HCT116 (cell line): ENCODE results near the gene SIRT3. TPM values are rescaled to one million over a fixed set of nuclear protein-coding genes. Genes with fewer than 3 reads are reported as not detected.

ENCODE experiments used
- ATAC-seq: fragments of 200-7000 bp; cut with Tn5 transposase; 2 replicates; pipeline ENCODE4 v1.9.1; 2020; ENCODE audit warnings: mild to moderate bottlenecking, moderate library complexity
- BruUV-seq: library from RNA; stranded (reverse); fragments of 400-500 nt; replicated peaks from 2 replicates; lab custom pipeline; 2021; lab: Mats Ljungman, UMichigan
- CTCF ChIA-PET: fragments of 300-600 bp; sonication (Branson Sonifier 250); formaldehyde crosslinking; loops from one replicate; lab custom pipeline; 2021; ENCODE audit warnings: antibody characterized with exemption; lab: Charles Lee
- POLR2A ChIA-PET: fragments of 300-600, 350-600 bp; sonication (Branson Sonifier 250); formaldehyde crosslinking; loops from one replicate; lab custom pipeline; 2021; ENCODE audit warnings: antibody characterized with exemption; lab: Charles Lee
- RAD21 ChIA-PET, 2 experiments: fragments of 300-600 bp; sonication (Branson Sonifier 250); formaldehyde crosslinking; loops; one replicate each; lab custom pipeline; 2023; ENCODE audit warnings: low total read pairs in 2 of 2; ENCODE audit not compliant: uncharacterized antibody in 2 of 2, unreplicated experiment in 2 of 2, low non-redundant PET in 1 of 2; lab: Charles Lee
- DNase-seq: peaks from one replicate; pipeline ENCODE4 v3.0.0-alpha.2; 2010; ENCODE audit warnings: low read depth, low spot score
- H2AFZ ChIP-seq: fragments of 200-600 bp; shearing (Covaris generic), sonication (generic); 2 replicates; pipeline ENCODE4 v1.6.1; 2017; ENCODE audit warnings: low read depth, mixed run types, mixed read lengths, antibody characterized with exemption, low read length; ENCODE audit not compliant: poor library complexity, severe bottlenecking
- H3K27ac ChIP-seq: 2 replicates; pipeline ENCODE4 v1.5.1; 2012; ENCODE audit warnings: low read depth, low read length
- H3K27me3 ChIP-seq: fragments of 200-600 bp; sonication (generic); 2 replicates; pipeline ENCODE4 v1.6.1; 2016; ENCODE audit warnings: mixed run types, low read length, mixed read lengths; ENCODE audit not compliant: insufficient read depth
- H3K36me3 ChIP-seq, 2 experiments: fragments of 200-500 bp in 1 of 2; fragments of 200-600 bp in 1 of 2; sonication (Bioruptor generic) in 1 of 2; sonication (generic) in 1 of 2; 2 replicates each; pipeline versions ENCODE4 v1.5.1 to v1.6.1; 2014 to 2016; ENCODE audit warnings: low read length in 2 of 2, inconsistent platforms in 1 of 2, mixed read lengths in 1 of 2, mixed run types in 1 of 2; ENCODE audit not compliant: insufficient read depth in 2 of 2, control insufficient read depth in 1 of 2
- H3K4me1 ChIP-seq, 2 experiments: fragments of 200-600 bp in 1 of 2; sonication (generic) in 1 of 2; 2 replicates each; pipeline versions ENCODE4 v1.5.1 to v1.6.1; 2012 to 2017; ENCODE audit warnings: low read length in 2 of 2, inconsistent platforms in 1 of 2, mild to moderate bottlenecking in 1 of 2, mixed read lengths in 1 of 2, mixed run types in 1 of 2, moderate library complexity in 1 of 2; ENCODE audit not compliant: insufficient read depth in 2 of 2, control insufficient read depth in 1 of 2
- H3K4me2 ChIP-seq: fragments of 200-600 bp; sonication (generic); 2 replicates; pipeline ENCODE4 v1.6.1; 2017; ENCODE audit warnings: mixed run types, low read length, mixed read lengths
- H3K4me3 ChIP-seq, 2 experiments: fragments of 200-600 bp in 1 of 2; sonication (generic) in 1 of 2; replicated peaks in 1 of 2; 2 replicates each; pipeline ENCODE4 v1.5.1; 2011 to 2016; ENCODE audit warnings: low read length in 2 of 2, control low read depth in 1 of 2, low read depth in 1 of 2, mild to moderate bottlenecking in 1 of 2, mixed read lengths in 1 of 2, mixed run types in 1 of 2
- H3K79me2 ChIP-seq: fragments of 200-600 bp; sonication (generic); 2 replicates; pipeline ENCODE4 v1.6.1; 2017; ENCODE audit warnings: mild to moderate bottlenecking, mixed run types, low read length, moderate library complexity, mixed read lengths; ENCODE audit not compliant: insufficient read depth
- H3K9ac ChIP-seq: fragments of 200-600 bp; sonication (generic); 2 replicates; pipeline ENCODE4 v1.6.1; 2016; ENCODE audit warnings: low read length, mixed read lengths
- H3K9me2 ChIP-seq: fragments of 200-600 bp; sonication (generic), shearing (Covaris generic); 2 replicates; pipeline ENCODE4 v1.6.1; 2017; ENCODE audit warnings: mixed run types, mild to moderate bottlenecking, moderate library complexity; ENCODE audit not compliant: insufficient read depth
- H3K9me3 ChIP-seq, 2 experiments: fragments of 200-500 bp in 1 of 2; fragments of 200-600 bp in 1 of 2; sonication (Bioruptor generic) in 1 of 2; sonication (generic) in 1 of 2; 2 replicates each; pipeline ENCODE4 v1.6.1; 2014 to 2017; ENCODE audit warnings: low read length in 2 of 2, mixed read lengths in 2 of 2, inconsistent platforms in 1 of 2, low read depth in 1 of 2, mild to moderate bottlenecking in 1 of 2, mixed run types in 1 of 2, moderate library complexity in 1 of 2; ENCODE audit not compliant: control insufficient read depth in 1 of 2, insufficient read depth in 1 of 2
- H4K20me1 ChIP-seq: fragments of 200-600 bp; sonication (generic), shearing (Covaris generic); 2 replicates; pipeline ENCODE4 v1.6.1; 2017; ENCODE audit warnings: mixed run types, mild to moderate bottlenecking, moderate library complexity; ENCODE audit not compliant: insufficient read depth
- CBX3 ChIP-seq: IDR thresholded peaks from 2 replicates; pipeline ENCODE4 v1.6.1; 2012; ENCODE audit warnings: low read depth
- EZH2 ChIP-seq: fragments of 200-600 bp; sonication (generic); IDR thresholded peaks from 2 replicates; pipeline ENCODE4 v1.6.1; 2017; ENCODE audit warnings: antibody characterized with exemption, mixed run types
- JUND ChIP-seq: IDR thresholded peaks from 2 replicates; pipeline ENCODE4 v1.6.1; 2012
- MAX ChIP-seq: IDR thresholded peaks from 2 replicates; pipeline ENCODE4 v1.6.1; 2012
- POLR2A ChIP-seq: IDR thresholded peaks from 2 replicates; pipeline ENCODE4 v1.7.0; 2011; ENCODE audit warnings: borderline replicate concordance; ENCODE audit not compliant: insufficient read depth, insufficient read length; ENCODE audit errors: extremely low read depth
- POLR2AphosphoS5 ChIP-seq: IDR thresholded peaks from 2 replicates; pipeline ENCODE4 v1.6.1; 2011; ENCODE audit warnings: mild to moderate bottlenecking, low read depth, low read length, moderate library complexity
- TCF7L2 ChIP-seq: IDR thresholded peaks from 2 replicates; pipeline ENCODE4 v1.7.0; 2011; ENCODE audit warnings: borderline replicate concordance, inconsistent platforms; ENCODE audit not compliant: insufficient read depth, insufficient read length; ENCODE audit errors: extremely low read depth
- YY1 ChIP-seq: IDR thresholded peaks from 2 replicates; pipeline ENCODE4 v1.6.1; 2011; ENCODE audit warnings: low read length, low read depth, moderate library complexity, mild to moderate bottlenecking; ENCODE audit not compliant: insufficient replicate concordance; ENCODE audit errors: extremely low read depth
- ZBTB33 ChIP-seq: IDR thresholded peaks from 2 replicates; pipeline ENCODE4 v1.6.1; 2011; ENCODE audit warnings: mild to moderate bottlenecking, low read length, moderate library complexity; ENCODE audit not compliant: insufficient replicate concordance; ENCODE audit errors: extremely low read depth
- ZNF274 ChIP-seq: fragments of 200-500 bp; sonication (Bioruptor generic); IDR thresholded peaks from 2 replicates; pipeline ENCODE4 v1.6.1; 2014; ENCODE audit warnings: mild to moderate bottlenecking, low read depth, low read length, inconsistent platforms
- intact Hi-C: fragments of 100-400 bp; cut with micrococcal nuclease; formaldehyde crosslinking; loops from 2 replicates; pipeline ENCODE4 v1.10.0; 2022
- total RNA-seq: library from RNA; stranded (reverse); gene quantifications from one replicate; pipeline ENCODE4 v1.2.1, GENCODE V29; 2021; ENCODE audit not compliant: unreplicated experiment

Gene SIRT3
- total RNA-seq, 1 experiment from 2014 or later = 17.9 TPM

DNA sequence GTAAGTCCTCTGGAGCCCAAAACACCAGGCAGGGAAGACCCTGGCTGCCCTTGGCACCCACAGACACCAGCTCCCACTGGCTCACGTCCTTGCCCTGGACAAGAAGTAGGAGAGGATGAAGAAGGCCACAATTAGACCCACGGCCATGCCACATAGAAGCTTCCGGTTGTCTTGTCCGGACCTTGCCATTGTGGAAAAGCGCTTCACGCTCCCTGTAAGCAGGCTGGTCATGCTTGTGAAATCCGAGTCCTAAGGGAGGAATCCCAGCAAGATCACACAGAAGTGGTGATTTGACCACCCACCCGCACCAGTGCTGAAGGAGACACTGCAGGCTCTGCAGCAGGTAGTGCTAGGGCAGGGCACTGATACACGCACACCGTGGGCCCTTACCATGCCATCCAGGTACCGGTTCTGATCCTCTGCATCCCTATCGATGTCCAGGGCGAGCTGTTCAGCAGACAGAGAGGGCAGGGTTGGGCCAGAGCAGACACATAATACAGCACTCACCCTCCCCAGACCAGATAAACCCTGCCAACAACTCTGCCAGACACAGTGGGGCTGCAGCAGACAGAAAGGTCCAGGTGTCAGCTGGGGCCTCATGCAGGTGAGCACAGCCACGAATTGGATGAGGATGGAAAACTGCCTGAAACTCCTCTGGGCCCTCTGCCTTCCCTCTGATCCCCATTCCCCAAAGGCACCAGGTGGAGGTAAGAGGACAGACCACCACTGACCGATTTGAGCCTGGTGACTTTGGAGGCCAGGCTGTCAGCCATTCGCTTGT, 30.7 kb downstream of the SIRT3 start:
- ChIA-PET POLR2A (no interaction called here), RAD21 (no interaction called here), CTCF (no interaction called here)
- H3K4me2 ChIP-seq = peak overlapping the region; percentile 91
- ATAC-seq (no peak), DNase-seq (no peak)
- H3K4me1 ChIP-seq = peaks cover 16 to 23% of the 10 kb centered on the region in 2 experiments
- no peaks in the 10 kb centered on the region for H4K20me1 ChIP-seq
- H3K27ac ChIP-seq = no peak overlapping the region; the same call in 1 of the 2 replicates
- no peak overlapping the region for H2AFZ ChIP-seq
- TF ChIP-seq POLR2AphosphoS5 = no peak
- no peak for TF ChIP-seq ZNF274
- TF ChIP-seq YY1 = no peak
- TF ChIP-seq CBX3 = no peak
- no peak for TF ChIP-seq TCF7L2
- TF ChIP-seq MAX = no peak
- TF ChIP-seq EZH2 = no peak
- TF ChIP-seq JUND = no peak
- no peak for TF ChIP-seq POLR2A
- no peak for TF ChIP-seq ZBTB33
- H3K36me3 ChIP-seq = peaks cover 14 to 32% of the 10 kb centered on the region in 2 experiments; a peak in 3 of 4 replicates
- no peaks in the 10 kb centered on the region for H3K27me3 ChIP-seq
- H3K9me3 ChIP-seq = no peaks in the 10 kb centered on the region
- peak overlapping the region; percentile 76 to 99 for H3K4me3 ChIP-seq
- intact Hi-C loops = no loop called here
- no peak overlapping the region for H3K9ac ChIP-seq
- H3K79me2 ChIP-seq = peaks cover 51% of the 10 kb centered on the region
- BruUV-seq = TSS peak; percentile 33
- H3K9me2 ChIP-seq = no peaks in the 10 kb centered on the region
